LNCaP clone FGC (cell line): ENCODE data around the gene AIP.

ENCODE experiments used
- DNase-seq: peaks from one replicate; pipeline ENCODE4 v3.0.0-alpha.2; 2011; ENCODE audit warnings: low read depth
- H3K4me3 ChIP-seq: 2 replicates; pipeline ENCODE4 v1.5.1; 2011; ENCODE audit warnings: mild to moderate bottlenecking, low read depth, low read length, control low read depth
- TF ChIP-seq, protein P1 (sequence below): IDR thresholded peaks from 2 replicates; pipeline ENCODE4 v1.5.1; 2012; ENCODE audit warnings: mild to moderate bottlenecking; ENCODE audit not compliant: control insufficient read depth, insufficient read depth; ENCODE audit errors: extremely low read depth

AIP gene

DNA sequence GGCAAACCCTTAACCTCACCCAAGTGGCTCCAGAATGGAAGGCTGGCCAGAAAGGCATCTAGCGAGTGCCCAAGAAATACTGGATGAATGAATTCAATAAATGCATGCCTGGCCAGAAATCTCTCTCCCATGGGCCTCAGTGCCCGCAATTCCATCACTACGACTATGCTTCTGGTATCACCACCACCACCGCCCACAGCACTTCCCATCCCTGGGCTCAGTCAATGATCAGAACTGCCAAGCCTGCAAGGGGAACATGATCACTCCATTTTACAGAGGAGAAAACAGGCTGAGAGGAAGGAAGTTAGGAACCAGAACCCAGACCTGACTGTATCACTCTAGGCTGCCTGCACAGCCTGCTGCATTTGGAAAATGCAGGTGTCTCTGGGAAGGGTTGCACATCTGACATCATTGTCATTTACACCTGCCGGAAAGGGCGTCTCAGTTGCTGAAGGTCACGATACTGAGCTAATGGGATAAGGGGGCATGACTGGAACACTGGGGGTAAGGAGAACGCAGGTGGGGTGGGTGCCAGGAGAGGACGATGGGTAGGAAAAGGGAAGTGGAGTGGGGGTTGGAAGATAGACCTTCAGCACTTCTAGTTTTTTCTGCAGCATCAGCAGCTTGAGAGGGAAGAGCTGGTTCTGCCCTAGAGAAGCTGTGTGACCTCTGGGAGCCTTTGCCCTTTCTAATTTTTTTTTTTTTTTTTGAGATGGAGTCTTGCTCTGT, 33.5 kb upstream of the AIP start:
- no peak for DNase-seq

DNA sequence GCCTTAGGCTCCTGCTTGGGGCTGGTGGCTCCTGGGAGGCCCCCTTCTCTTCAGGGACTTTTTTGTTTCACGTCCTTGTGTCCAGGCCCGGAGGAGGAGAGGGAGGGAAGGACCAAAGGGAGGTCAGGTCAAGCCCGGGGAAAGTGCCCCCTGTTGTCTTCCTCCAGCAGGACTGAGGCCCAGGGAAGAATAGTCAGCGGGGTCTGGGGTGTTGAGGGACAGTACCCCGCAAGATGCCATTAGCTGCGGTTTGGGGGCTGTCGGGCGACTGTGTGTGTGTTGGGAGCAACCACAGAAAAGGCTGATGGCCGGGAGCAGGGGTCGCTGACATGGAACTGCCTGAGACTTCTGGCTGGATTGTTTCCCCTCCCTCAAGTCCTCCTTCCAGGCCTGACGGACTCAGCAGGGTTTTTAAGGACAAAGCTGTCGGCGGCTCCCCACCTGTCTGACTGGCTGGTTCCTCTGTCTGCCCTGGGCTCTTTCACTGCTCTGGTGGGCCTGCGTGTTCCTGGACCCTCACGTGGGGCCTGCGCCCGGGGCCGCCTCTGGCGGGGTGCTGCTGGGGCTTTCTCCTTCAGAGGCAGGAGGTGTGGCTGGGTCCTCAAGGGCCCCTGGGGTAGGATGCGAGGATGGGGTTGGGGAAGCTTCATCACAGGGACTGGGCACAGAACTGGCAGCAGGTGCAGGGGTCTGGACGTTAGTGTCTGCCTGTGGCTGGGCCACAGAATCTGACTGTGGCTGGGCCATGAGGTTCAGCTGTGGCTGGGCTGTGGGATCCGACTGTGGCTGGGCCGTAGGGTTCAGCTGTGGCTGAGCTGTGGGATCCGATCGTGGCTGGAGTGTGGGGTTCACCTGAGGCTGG, 31.8 kb upstream of the AIP start:
- no peak for DNase-seq
- H3K4me3 ChIP-seq = no peak overlapping the region
- TF ChIP-seq, protein P1, sequence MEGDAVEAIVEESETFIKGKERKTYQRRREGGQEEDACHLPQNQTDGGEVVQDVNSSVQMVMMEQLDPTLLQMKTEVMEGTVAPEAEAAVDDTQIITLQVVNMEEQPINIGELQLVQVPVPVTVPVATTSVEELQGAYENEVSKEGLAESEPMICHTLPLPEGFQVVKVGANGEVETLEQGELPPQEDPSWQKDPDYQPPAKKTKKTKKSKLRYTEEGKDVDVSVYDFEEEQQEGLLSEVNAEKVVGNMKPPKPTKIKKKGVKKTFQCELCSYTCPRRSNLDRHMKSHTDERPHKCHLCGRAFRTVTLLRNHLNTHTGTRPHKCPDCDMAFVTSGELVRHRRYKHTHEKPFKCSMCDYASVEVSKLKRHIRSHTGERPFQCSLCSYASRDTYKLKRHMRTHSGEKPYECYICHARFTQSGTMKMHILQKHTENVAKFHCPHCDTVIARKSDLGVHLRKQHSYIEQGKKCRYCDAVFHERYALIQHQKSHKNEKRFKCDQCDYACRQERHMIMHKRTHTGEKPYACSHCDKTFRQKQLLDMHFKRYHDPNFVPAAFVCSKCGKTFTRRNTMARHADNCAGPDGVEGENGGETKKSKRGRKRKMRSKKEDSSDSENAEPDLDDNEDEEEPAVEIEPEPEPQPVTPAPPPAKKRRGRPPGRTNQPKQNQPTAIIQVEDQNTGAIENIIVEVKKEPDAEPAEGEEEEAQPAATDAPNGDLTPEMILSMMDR = no peak

More for the DNA sequence above, 33.5 kb upstream of the AIP start:
- H3K4me3 ChIP-seq = no peak overlapping the region
- TF ChIP-seq, protein P1 = no peak

DNA sequence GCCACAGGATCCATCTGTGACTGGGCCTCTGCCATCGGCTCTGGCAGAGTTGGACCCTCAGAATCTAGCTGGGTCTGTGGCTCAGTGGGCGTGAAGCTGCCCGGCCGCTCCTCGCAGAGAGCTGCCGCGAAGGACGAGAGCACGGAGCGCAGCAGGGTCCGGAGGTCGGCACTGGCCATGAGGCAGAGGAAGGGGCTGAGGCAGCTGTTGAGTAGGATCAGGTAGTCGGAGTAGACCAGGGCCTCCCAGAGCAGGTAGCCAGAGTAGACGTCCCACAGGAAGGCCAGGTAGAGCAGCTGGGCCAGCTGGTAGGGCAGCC, 31.2 kb upstream of the AIP start:
- TF ChIP-seq, protein P1 = no peak
- H3K4me3 ChIP-seq = no peak overlapping the region
- no peak for DNase-seq

DNA sequence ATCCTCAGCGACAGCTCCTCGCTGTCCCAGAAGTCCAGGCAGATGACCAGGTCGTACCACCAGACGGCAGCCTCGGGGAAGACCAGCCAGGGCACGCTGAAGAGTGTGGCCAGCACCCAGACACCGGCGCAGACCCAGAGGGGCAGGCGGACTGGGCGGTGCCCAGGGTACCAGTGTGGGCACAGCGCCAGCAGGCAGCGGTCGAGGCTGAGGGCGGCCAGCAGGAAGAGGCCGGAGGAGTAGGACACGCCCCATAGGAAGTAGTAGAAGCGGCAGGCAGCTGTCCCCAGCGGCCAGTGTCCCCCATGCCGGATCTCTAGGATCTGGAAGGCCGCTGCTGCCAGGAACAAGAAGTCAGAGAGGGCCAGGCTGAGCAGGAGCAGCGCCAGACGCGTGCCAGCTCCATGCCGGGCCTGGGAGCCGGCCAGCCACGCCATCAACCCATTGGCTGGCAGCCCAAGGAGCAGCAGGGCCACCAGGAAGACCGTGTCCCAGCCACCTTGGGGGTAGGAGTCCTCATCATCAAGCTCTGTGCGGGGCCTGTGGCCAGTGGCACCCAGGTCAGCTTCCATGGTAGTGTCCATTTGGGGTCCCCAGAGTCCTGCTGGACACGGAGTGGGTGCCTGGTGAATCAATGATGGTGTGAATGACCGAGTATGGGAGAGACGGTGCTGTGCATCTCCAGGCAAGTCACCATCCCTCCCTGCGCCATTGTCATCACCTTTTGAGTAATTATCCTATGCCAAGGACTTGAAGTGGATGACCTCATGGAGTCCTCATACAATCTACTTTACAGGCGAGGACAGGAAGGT, 30.5 kb upstream of the AIP start, which contains the start of gene GPR152:
GPR152 (minus strand) TSS at position 589 of the 812 bp plus-strand sequence; CDS start at position 584, 5 bp downstream.
- 0 out of 2 replicates have a peak within 1 kb of the TSS, but pooled peaks have one; percentile 3 for H3K4me3 ChIP-seq
- TF ChIP-seq, protein P1 = no peak
- DNase-seq = no peak

DNA sequence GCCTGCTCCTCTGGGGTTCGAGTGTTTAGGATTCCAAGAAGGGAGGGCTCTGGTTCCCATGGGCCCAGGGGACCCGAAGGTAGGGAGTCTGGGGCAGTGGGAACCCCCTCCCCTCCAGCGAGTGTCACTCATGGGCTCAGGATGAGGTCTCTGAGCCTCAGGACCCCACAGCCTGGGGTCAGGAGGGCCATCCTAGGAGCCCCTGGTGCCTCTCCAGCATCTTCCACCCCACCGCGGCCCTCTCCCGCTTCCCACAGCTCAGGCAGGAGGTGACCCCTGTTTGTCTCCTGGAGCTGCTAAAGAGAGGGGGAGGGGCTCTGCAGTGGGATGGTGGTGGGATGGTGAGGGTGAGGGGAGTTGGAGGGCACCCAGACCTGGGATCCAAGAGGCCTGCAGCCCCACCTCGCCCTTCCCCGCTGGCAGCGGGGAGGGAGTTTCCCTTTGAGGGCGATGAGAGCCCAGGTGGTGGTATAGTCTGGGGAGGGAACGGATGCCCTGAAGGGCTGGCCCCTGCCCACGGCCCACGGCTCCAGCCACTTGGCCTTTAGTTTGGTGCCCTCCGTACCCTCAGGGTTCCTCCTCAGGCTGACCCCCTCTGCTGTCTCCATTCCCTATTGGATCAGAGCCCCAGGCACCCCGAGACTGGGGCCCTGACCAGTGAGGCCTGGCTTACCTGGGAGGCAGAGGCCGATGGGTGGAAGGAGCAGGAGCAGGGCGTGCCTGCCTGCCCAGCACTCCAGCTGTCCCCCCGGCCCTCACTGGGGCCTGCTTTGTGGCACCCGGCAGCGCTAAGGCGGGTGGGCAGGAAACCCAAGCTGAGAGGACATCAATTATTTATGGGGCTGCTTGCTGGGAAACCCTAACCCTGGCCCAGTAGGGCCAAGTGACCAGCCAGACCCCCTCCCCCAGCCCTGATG, 28.8 kb upstream of the AIP start:
- DNase-seq = no peak
- no peak overlapping the region for H3K4me3 ChIP-seq
- TF ChIP-seq, protein P1 = no peak

DNA sequence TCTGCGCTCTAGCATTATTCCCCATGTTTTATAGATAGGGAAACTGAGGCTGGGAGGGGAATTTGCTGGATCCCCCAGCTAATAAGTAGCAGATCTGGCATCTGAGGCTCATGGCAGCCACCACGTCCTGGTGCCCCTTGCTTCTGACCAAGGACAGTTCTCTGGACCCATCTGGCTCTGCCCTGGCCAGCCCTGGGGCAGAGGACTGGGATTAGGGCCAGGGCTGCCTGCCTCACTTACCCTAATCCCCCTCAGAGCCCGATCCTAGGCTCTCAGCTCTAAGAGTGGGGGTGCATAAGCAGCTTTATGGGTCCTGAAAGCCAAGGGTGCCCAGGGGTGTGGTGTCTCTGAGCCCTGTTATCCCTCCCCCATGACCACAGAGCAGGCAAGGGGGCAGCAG, 27.8 kb upstream of the AIP start, which contains the start of gene CABP4:
CABP4 (plus strand) TSS at position 301 of the 400 bp plus-strand sequence; CDS start at position 371, 70 bp downstream.
- TF ChIP-seq, protein P1 = no peak
- no peak for DNase-seq
- no peak within 1 kb of the TSS for H3K4me3 ChIP-seq
